Caco-2 (cell line): ENCODE data around the gene PSMC3. TPM values are rescaled to one million over a fixed set of nuclear protein-coding genes. Genes with fewer than 3 reads are reported as not detected.

Experiments
- BruUV-seq: library from RNA; stranded (reverse); fragments of 400-500 nt; replicated peaks from 2 replicates; lab custom pipeline; 2021; lab: Mats Ljungman, UMichigan
- CTCF ChIA-PET: fragments of 300-600 bp; sonication (Branson Sonifier 250); formaldehyde crosslinking; loops from one replicate; lab custom pipeline; 2022; ENCODE audit warnings: antibody characterized with exemption; lab: Charles Lee
- POLR2A ChIA-PET: fragments of 300-600 bp; sonication (Branson Sonifier 250); formaldehyde crosslinking; loops from one replicate; lab custom pipeline; 2022; ENCODE audit warnings: antibody characterized with exemption; lab: Charles Lee
- DNase-seq, 2 experiments: peaks; one replicate each; pipeline versions ENCODE4 v3.0.0 to v3.0.0-alpha.2; 2020 to 2022
- H3K27me3 ChIP-seq: replicated peaks from 2 replicates; pipeline ENCODE4 v1.6.0; 2011; ENCODE audit warnings: low read length; ENCODE audit not compliant: control insufficient read depth, insufficient read depth
- H3K36me3 ChIP-seq: 2 replicates; pipeline ENCODE4 v1.5.1; 2011; ENCODE audit warnings: low read length; ENCODE audit not compliant: control insufficient read depth, insufficient read depth
- H3K4me1 ChIP-seq: fragments of 250-450 bp; sonication (Bioruptor Pico); 2 replicates; pipeline ENCODE4 v1.5.1; 2020; ENCODE audit warnings: mild to moderate bottlenecking
- H3K4me3 ChIP-seq: 2 replicates; pipeline ENCODE4 v1.5.1; 2011; ENCODE audit warnings: low read depth, mild to moderate bottlenecking, control low read depth, low read length
- H3K9me3 ChIP-seq: fragments of 250-450 bp; sonication (Bioruptor Pico); 2 replicates; pipeline ENCODE4 v1.5.1; 2020; ENCODE audit warnings: mild to moderate bottlenecking, moderate library complexity
- H3K27ac Mint-ChIP-seq: one replicate; pipeline ENCODE4 v1.8.0; 2022; ENCODE audit warnings: mixed read lengths; ENCODE audit not compliant: unreplicated experiment
- H3K27me3 Mint-ChIP-seq: one replicate; pipeline ENCODE4 v1.8.0; 2022; ENCODE audit warnings: mixed read lengths; ENCODE audit not compliant: insufficient read depth, unreplicated experiment
- H3K36me3 Mint-ChIP-seq: one replicate; pipeline ENCODE4 v1.8.0; 2022; ENCODE audit warnings: mild to moderate bottlenecking, mixed read lengths; ENCODE audit not compliant: insufficient read depth, unreplicated experiment
- H3K4me1 Mint-ChIP-seq: one replicate; pipeline ENCODE4 v1.8.0; 2022; ENCODE audit warnings: low read depth, mixed read lengths; ENCODE audit not compliant: unreplicated experiment
- H3K4me3 Mint-ChIP-seq: one replicate; pipeline ENCODE4 v1.8.0; 2022; ENCODE audit warnings: mild to moderate bottlenecking, moderate library complexity, mixed read lengths; ENCODE audit not compliant: unreplicated experiment
- H3K9me3 Mint-ChIP-seq: one replicate; pipeline ENCODE4 v1.8.0; 2022; ENCODE audit warnings: mixed read lengths; ENCODE audit not compliant: unreplicated experiment
- intact Hi-C: fragments of 100-400 bp; cut with micrococcal nuclease; formaldehyde crosslinking; loops from one replicate; pipeline ENCODE4 v1.10.0; 2022; ENCODE audit not compliant: unreplicated experiment
- total RNA-seq: library from RNA; stranded (reverse); gene quantifications from 2 replicates; pipeline ENCODE4 v1.2.3, GENCODE V29; 2022
- TF ChIP-seq, protein P1 (sequence below), 2 experiments: fragments of 200-600 bp in 1 of 2; IDR thresholded peaks; 1 replicate in 1 of 2; 2 replicates in 1 of 2; pipeline versions ENCODE4 v1.5.1 to v1.8.0; 2011 to 2022; ENCODE audit warnings: antibody characterized with exemption in 1 of 2, control low read depth in 1 of 2, inconsistent platforms in 1 of 2, low read depth in 1 of 2, low read length in 1 of 2, mild to moderate bottlenecking in 1 of 2, moderate library complexity in 1 of 2; ENCODE audit not compliant: insufficient read depth in 1 of 2, severe bottlenecking in 1 of 2, unreplicated experiment in 1 of 2

Gene PSMC3
- total RNA-seq, 1 experiment from 2014 or later, result 196 TPM

GRCh38 chr11:47443028-47443700 is 16.9 kb upstream of the PSMC3 start:
- BruUV-seq, result no TSS peak
- Mint-ChIP-seq H3K36me3 (peaks cover 6% of the 10 kb centered on the region), H3K27ac (no peak overlapping the region), H3K9me3 (no peaks in the 10 kb centered on the region), H3K4me1 (no peaks in the 10 kb centered on the region), H3K27me3 (no peaks in the 10 kb centered on the region), H3K4me3 (no peak overlapping the region)
- H3K4me1 ChIP-seq, result no peaks in the 10 kb centered on the region
- H3K36me3 ChIP-seq, result no peaks in the 10 kb centered on the region
- TF ChIP-seq, protein P1, sequence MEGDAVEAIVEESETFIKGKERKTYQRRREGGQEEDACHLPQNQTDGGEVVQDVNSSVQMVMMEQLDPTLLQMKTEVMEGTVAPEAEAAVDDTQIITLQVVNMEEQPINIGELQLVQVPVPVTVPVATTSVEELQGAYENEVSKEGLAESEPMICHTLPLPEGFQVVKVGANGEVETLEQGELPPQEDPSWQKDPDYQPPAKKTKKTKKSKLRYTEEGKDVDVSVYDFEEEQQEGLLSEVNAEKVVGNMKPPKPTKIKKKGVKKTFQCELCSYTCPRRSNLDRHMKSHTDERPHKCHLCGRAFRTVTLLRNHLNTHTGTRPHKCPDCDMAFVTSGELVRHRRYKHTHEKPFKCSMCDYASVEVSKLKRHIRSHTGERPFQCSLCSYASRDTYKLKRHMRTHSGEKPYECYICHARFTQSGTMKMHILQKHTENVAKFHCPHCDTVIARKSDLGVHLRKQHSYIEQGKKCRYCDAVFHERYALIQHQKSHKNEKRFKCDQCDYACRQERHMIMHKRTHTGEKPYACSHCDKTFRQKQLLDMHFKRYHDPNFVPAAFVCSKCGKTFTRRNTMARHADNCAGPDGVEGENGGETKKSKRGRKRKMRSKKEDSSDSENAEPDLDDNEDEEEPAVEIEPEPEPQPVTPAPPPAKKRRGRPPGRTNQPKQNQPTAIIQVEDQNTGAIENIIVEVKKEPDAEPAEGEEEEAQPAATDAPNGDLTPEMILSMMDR (IDR thresholded peaks at IDR 0.05; ENCODE audit: insufficient read depth in 1 of 2, low read depth in 1 of 2, low read length in 1 of 2, severe bottlenecking in 1 of 2, unreplicated experiment in 1 of 2), result no peak
- H3K4me3 ChIP-seq, result no peak overlapping the region
- ChIA-PET CTCF (interaction anchor here (1.8 kb wide), 1 partner anchor 11 kb away, joined by 15 read pairs; no protein-coding TSS in a partner anchor), POLR2A (no interaction called here)
- no peaks in the 10 kb centered on the region for H3K27me3 ChIP-seq
- intact Hi-C loops, result no loop called here
- no peaks in the 10 kb centered on the region for H3K9me3 ChIP-seq
- DNase-seq, result no peak

DNA sequence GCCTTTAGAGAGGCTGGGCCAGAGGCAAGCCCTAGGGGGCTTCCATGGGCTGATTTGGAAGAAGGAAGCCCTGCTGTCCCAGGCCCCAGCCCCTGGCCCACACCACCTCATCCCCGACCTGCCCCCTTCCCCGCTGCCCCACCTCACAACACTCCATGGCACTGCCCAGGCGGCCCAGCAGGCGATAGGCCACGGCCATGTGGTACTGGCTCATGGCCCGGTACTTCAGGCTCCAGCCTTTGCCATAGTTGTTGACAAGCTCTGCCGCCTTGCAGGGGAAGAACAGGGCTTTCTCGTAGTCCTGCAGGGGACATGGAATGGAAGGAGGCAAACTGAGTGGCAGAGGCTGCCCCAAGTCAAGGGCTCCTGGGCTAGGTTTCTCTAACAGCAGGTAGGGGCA is 16.3 kb upstream of the PSMC3 start:
- no peak overlapping the region for H3K27ac Mint-ChIP-seq
- Histone ChIP-seq H3K9me3 (no peaks in the 10 kb centered on the region), H3K36me3 (no peaks in the 10 kb centered on the region), H3K27me3 (no peaks in the 10 kb centered on the region), H3K4me3 (no peak overlapping the region), H3K4me1 (no peaks in the 10 kb centered on the region)
- ChIA-PET POLR2A (no interaction called here), CTCF (interaction anchor here (1.8 kb wide), 1 partner anchor 12 kb away, joined by 15 read pairs; no protein-coding TSS in a partner anchor)
- DNase-seq, result no peak
- intact Hi-C loops, result no loop called here
- TF ChIP-seq, protein P1 (IDR thresholded peaks at IDR 0.05; ENCODE audit: insufficient read depth in 1 of 2, low read depth in 1 of 2, low read length in 1 of 2, severe bottlenecking in 1 of 2, unreplicated experiment in 1 of 2), result no peak
- H3K9me3 Mint-ChIP-seq, result no peaks in the 10 kb centered on the region
- H3K4me1 Mint-ChIP-seq, result no peaks in the 10 kb centered on the region
- H3K27me3 Mint-ChIP-seq, result no peaks in the 10 kb centered on the region
- H3K36me3 Mint-ChIP-seq, result peaks cover 6% of the 10 kb centered on the region
- H3K4me3 Mint-ChIP-seq, result no peak overlapping the region
- BruUV-seq, result no TSS peak

- no peaks in the 10 kb centered on the region for H3K36me3 ChIP-seq
- CTCF ChIA-PET, result no interaction called here
- Mint-ChIP-seq H3K9me3 (no peaks in the 10 kb centered on the region), H3K4me3 (no peak overlapping the region), H3K36me3 (no peaks in the 10 kb centered on the region), H3K27me3 (no peaks in the 10 kb centered on the region), H3K27ac (no peak overlapping the region), H3K4me1 (no peaks in the 10 kb centered on the region)
- no peaks in the 10 kb centered on the region for H3K27me3 ChIP-seq
- DNase-seq, result no peak
- no TSS peak for BruUV-seq
- intact Hi-C loops, result no loop called here
- no peaks in the 10 kb centered on the region for H3K4me1 ChIP-seq
- POLR2A ChIA-PET, result no interaction called here
- no peak overlapping the region for H3K4me3 ChIP-seq
- H3K9me3 ChIP-seq, result no peaks in the 10 kb centered on the region
- TF ChIP-seq, protein P1 (IDR thresholded peaks at IDR 0.05; ENCODE audit: insufficient read depth in 1 of 2, low read depth in 1 of 2, low read length in 1 of 2, severe bottlenecking in 1 of 2, unreplicated experiment in 1 of 2), result no peak
Measured at GRCh38 chr11:47441421-47441820, 15.2 kb upstream of the PSMC3 start.
